Activated CD8-positive, alpha-beta memory T cell treated with anti-CD3 and anti-CD28 coated beads, Interleukin-2, amount 10 ng/mL, durations not matched to agents 7 days and 5 days (primary cell): Measurements from ENCODE around the gene DHX8. TPM values are rescaled to one million over a fixed set of nuclear protein-coding genes. Genes with fewer than 3 reads are reported as not detected.

Experiments
- ATAC-seq: fragments of 150-1000 bp; cut with Tn5 transposase; one replicate; pipeline ENCODE4 v1.10.0; 2021; ENCODE audit warnings: moderate library complexity
- CTCF ChIA-PET: fragments of 350-600 bp; sonication (Branson Sonifier 250); formaldehyde crosslinking; loops from one replicate; lab custom pipeline; 2021; ENCODE audit warnings: antibody characterized with exemption; lab: Charles Lee
- DNase-seq: peaks from one replicate; pipeline ENCODE4 v3.0.0-alpha.2; 2020
- H3K27ac Mint-ChIP-seq: one replicate; pipeline ENCODE4 v1.8.0; 2021; ENCODE audit warnings: mild to moderate bottlenecking, mixed read lengths
- H3K27me3 Mint-ChIP-seq: one replicate; pipeline ENCODE4 v1.8.0; 2021; ENCODE audit warnings: mixed read lengths
- H3K36me3 Mint-ChIP-seq: one replicate; pipeline ENCODE4 v1.8.0; 2021; ENCODE audit warnings: mild to moderate bottlenecking, mixed read lengths
- H3K4me1 Mint-ChIP-seq: one replicate; pipeline ENCODE4 v1.8.0; 2021; ENCODE audit warnings: mixed read lengths
- H3K4me3 Mint-ChIP-seq: one replicate; pipeline ENCODE4 v1.8.0; 2021; ENCODE audit warnings: mild to moderate bottlenecking, moderate library complexity, mixed read lengths
- H3K9me3 Mint-ChIP-seq: one replicate; pipeline ENCODE4 v1.8.0; 2022; ENCODE audit warnings: low read depth, mixed read lengths
- total RNA-seq, 2 experiments: library from RNA; stranded (reverse); gene quantifications; one replicate each; pipeline ENCODE4 v1.2.3, GENCODE V29; 2021

DHX8 gene
- total RNA-seq, result 10 to 100 TPM; 59.1 to 66.2 TPM

- Mint-ChIP-seq H3K27me3 (no peaks in the 10 kb centered on the region), H3K9me3 (no peaks in the 10 kb centered on the region), H3K4me1 (peaks cover 29% of the 10 kb centered on the region), H3K27ac (peak within 1 kb of the TSS; percentile 96), H3K4me3 (peak within 1 kb of the TSS; percentile 100), H3K36me3 (peaks cover 2% of the 10 kb centered on the region)
- peak; percentile 98 for ATAC-seq
- CTCF ChIA-PET, result interaction anchor here (0.6 to 7.0 kb wide), 49 partner anchors 9 to 531 kb away, joined by 3 to 222 read pairs (median 4); partner anchors contain the start of genes ARL4D, CD300LG, ETV4 and TMEM101
- peak; percentile 98 for DNase-seq
Observed at GRCh38 chr17:43483674-43484551, at the start of gene DHX8. Gene DHX8, plus strand, starts transcription at chr17:43483975. Its CDS starts 63 bp downstream, at chr17:43484038.

- Mint-ChIP-seq H3K27me3 (peaks cover 46% of the 10 kb centered on the region), H3K36me3 (no peaks in the 10 kb centered on the region), H3K4me3 (no peak overlapping the region), H3K27ac (no peak overlapping the region), H3K4me1 (no peaks in the 10 kb centered on the region), H3K9me3 (no peaks in the 10 kb centered on the region)
- DNase-seq, result no peak
- CTCF ChIA-PET, result interaction anchor here (1.5 to 1.8 kb wide), 2 partner anchors 10 to 49 kb away, joined by 3 to 4 read pairs; partner anchors contain the start of gene DHX8
- ATAC-seq, result no peak
Observed at GRCh38 chr17:43434902-43435319, 48.9 kb upstream of the DHX8 start.

GRCh38 chr17:43437756-43438155 lies 46.0 kb upstream of the DHX8 start:
- Mint-ChIP-seq H3K4me1 (no peaks in the 10 kb centered on the region), H3K27me3 (peaks cover 32% of the 10 kb centered on the region), H3K27ac (no peak overlapping the region), H3K9me3 (no peaks in the 10 kb centered on the region), H3K36me3 (no peaks in the 10 kb centered on the region), H3K4me3 (no peak overlapping the region)
- CTCF ChIA-PET, result interaction anchor here (0.8 kb wide), 1 partner anchor 80 kb away, joined by 3 read pairs; no protein-coding TSS in a partner anchor
- DNase-seq, result no peak
- no peak for ATAC-seq

GRCh38 chr17:43438626-43439025 lies 45.1 kb upstream of the DHX8 start:
- CTCF ChIA-PET, result interaction anchor here (1.8 kb wide), 1 partner anchor 45 kb away, joined by 6 read pairs; the partner anchor contains the start of gene DHX8
- Mint-ChIP-seq H3K27ac (no peak overlapping the region), H3K27me3 (peaks cover 28% of the 10 kb centered on the region), H3K4me1 (no peaks in the 10 kb centered on the region), H3K9me3 (no peaks in the 10 kb centered on the region), H3K4me3 (no peak overlapping the region), H3K36me3 (no peaks in the 10 kb centered on the region)
- no peak for ATAC-seq
- DNase-seq, result no peak

- Mint-ChIP-seq H3K9me3 (no peaks in the 10 kb centered on the region), H3K27ac (no peak overlapping the region), H3K4me1 (no peaks in the 10 kb centered on the region), H3K27me3 (peaks cover 27% of the 10 kb centered on the region), H3K4me3 (no peak overlapping the region), H3K36me3 (no peaks in the 10 kb centered on the region)
- ATAC-seq (no peak), DNase-seq (no peak)
- CTCF ChIA-PET, result interaction anchor here (1.8 kb wide), 1 partner anchor 44 kb away, joined by 6 read pairs; the partner anchor contains the start of gene DHX8
Observed at GRCh38 chr17:43439041-43439440, 44.7 kb upstream of the DHX8 start.

- no peaks in the 10 kb centered on the region for H3K36me3 Mint-ChIP-seq
- CTCF ChIA-PET, result no interaction called here
- H3K27me3 Mint-ChIP-seq, result peaks cover 13% of the 10 kb centered on the region
- no peak for ATAC-seq
- H3K27ac Mint-ChIP-seq, result no peak overlapping the region
- no peaks in the 10 kb centered on the region for H3K4me1 Mint-ChIP-seq
- no peaks in the 10 kb centered on the region for H3K9me3 Mint-ChIP-seq
- DNase-seq, result no peak
- H3K4me3 Mint-ChIP-seq, result no peak overlapping the region
Observed at GRCh38 chr17:43442711-43443110, 41.1 kb upstream of the DHX8 start.

GRCh38 chr17:43443381-43443780 lies 40.4 kb upstream of the DHX8 start:
- Mint-ChIP-seq H3K9me3 (no peaks in the 10 kb centered on the region), H3K4me3 (no peak overlapping the region), H3K27me3 (peaks cover 13% of the 10 kb centered on the region), H3K36me3 (no peaks in the 10 kb centered on the region), H3K27ac (no peak overlapping the region), H3K4me1 (no peaks in the 10 kb centered on the region)
- DNase-seq, result no peak
- CTCF ChIA-PET, result no interaction called here
- ATAC-seq, result no peak

GRCh38 chr17:43444223-43445008 lies 39.4 kb upstream of the DHX8 start:
- Mint-ChIP-seq H3K27ac (no peak overlapping the region), H3K4me1 (no peaks in the 10 kb centered on the region), H3K27me3 (peaks cover 13% of the 10 kb centered on the region), H3K9me3 (no peaks in the 10 kb centered on the region), H3K36me3 (no peaks in the 10 kb centered on the region), H3K4me3 (no peak overlapping the region)
- DNase-seq (no peak), ATAC-seq (no peak)
- CTCF ChIA-PET, result no interaction called here

- Mint-ChIP-seq H3K36me3 (no peaks in the 10 kb centered on the region), H3K27me3 (peaks cover 10% of the 10 kb centered on the region), H3K9me3 (no peaks in the 10 kb centered on the region), H3K27ac (no peak overlapping the region), H3K4me3 (no peak overlapping the region), H3K4me1 (no peaks in the 10 kb centered on the region)
- ATAC-seq (no peak), DNase-seq (no peak)
- CTCF ChIA-PET, result no interaction called here
Observed at GRCh38 chr17:43445009-43445589, 38.7 kb upstream of the DHX8 start.

- Mint-ChIP-seq H3K9me3 (no peaks in the 10 kb centered on the region), H3K27me3 (peaks cover 10% of the 10 kb centered on the region), H3K4me3 (no peak overlapping the region), H3K4me1 (no peaks in the 10 kb centered on the region), H3K27ac (no peak overlapping the region), H3K36me3 (no peaks in the 10 kb centered on the region)
- CTCF ChIA-PET, result interaction anchor here (0.7 kb wide), 1 partner anchor 53 kb away, joined by 4 read pairs; no protein-coding TSS in a partner anchor
- ATAC-seq, result no peak
- no peak for DNase-seq
Observed at GRCh38 chr17:43446773-43447172, 37.0 kb upstream of the DHX8 start.

GRCh38 chr17:43448720-43449469 lies 34.9 kb upstream of the DHX8 start:
- no peaks in the 10 kb centered on the region for H3K9me3 Mint-ChIP-seq
- no peaks in the 10 kb centered on the region for H3K36me3 Mint-ChIP-seq
- no peak overlapping the region for H3K4me3 Mint-ChIP-seq
- peaks cover 8% of the 10 kb centered on the region for H3K27me3 Mint-ChIP-seq
- CTCF ChIA-PET, result no interaction called here
- no peak overlapping the region for H3K27ac Mint-ChIP-seq
- ATAC-seq, result no peak
- no peaks in the 10 kb centered on the region for H3K4me1 Mint-ChIP-seq
- DNase-seq, result no peak

- ATAC-seq, result no peak
- no peak for DNase-seq
- Mint-ChIP-seq H3K9me3 (no peaks in the 10 kb centered on the region), H3K4me3 (no peak overlapping the region), H3K4me1 (no peaks in the 10 kb centered on the region), H3K27me3 (peaks cover 2% of the 10 kb centered on the region), H3K27ac (no peak overlapping the region), H3K36me3 (no peaks in the 10 kb centered on the region)
- CTCF ChIA-PET, result no interaction called here
Observed at GRCh38 chr17:43449470-43450248, 34.1 kb upstream of the DHX8 start.
